DMS 273 (cell line): ENCODE results near the gene AP1AR.
"Not testable (repeated sequence)": the region's sequence is repeated elsewhere in the genome, so short reads cannot be mapped to it uniquely, and the experiment has no call there.

Experiments
- DNase-seq: peaks from one replicate; lab custom pipeline; 2025; ENCODE audit not compliant: unreplicated experiment; lab: John Stamatoyannopoulos, UW

The AP1AR gene

GRCh38 chr4:112277705-112278448 lies 46.3 kb downstream of the AP1AR start:
- DNase-seq: no peak

- DNase-seq: peak; percentile 4
Measured at GRCh38 chr4:112279025-112279881, 47.7 kb downstream of the AP1AR start.

GRCh38 chr4:112279882-112280315 lies 48.3 kb downstream of the AP1AR start:
- DNase-seq: peak; percentile 6

GRCh38 chr4:112280386-112281056 lies 48.9 kb downstream of the AP1AR start:
- no peak for DNase-seq

- DNase-seq: not testable (repeated sequence)
Measured at GRCh38 chr4:112281895-112282398, 50.4 kb downstream of the AP1AR start.

- no peak for DNase-seq
Measured at GRCh38 chr4:112282860-112283667, 51.5 kb downstream of the AP1AR start.

GRCh38 chr4:112284166-112284565 lies 52.6 kb downstream of the AP1AR start:
- DNase-seq: peak; percentile 23

- peak; percentile 32 for DNase-seq
Measured at GRCh38 chr4:112284662-112285411, 53.2 kb downstream of the AP1AR start.

- no peak for DNase-seq
Measured at GRCh38 chr4:112287258-112287989, 55.8 kb downstream of the AP1AR start.

GRCh38 chr4:112288455-112288854 lies 56.9 kb downstream of the AP1AR start:
- DNase-seq: no peak

- DNase-seq: no peak
Measured at GRCh38 chr4:112289407-112290253, 58.0 kb downstream of the AP1AR start.

GRCh38 chr4:112290341-112290740 lies 58.8 kb downstream of the AP1AR start:
- DNase-seq: no peak

- DNase-seq: peak; percentile 62
Measured at GRCh38 chr4:112296949-112297880, 65.6 kb downstream of the AP1AR start, which contains the start of gene ALPK1. ALPK1 (plus strand) TSS chr4:112297369.

GRCh38 chr4:112299721-112300120 lies 68.1 kb downstream of the AP1AR start:
- no peak for DNase-seq

GRCh38 chr4:112302320-112303274 lies 71.0 kb downstream of the AP1AR start:
- DNase-seq: no peak

GRCh38 chr4:112305477-112305876 lies 73.9 kb downstream of the AP1AR start:
- not testable (repeated sequence) for DNase-seq
